Nephron progenitor cell (in vitro differentiated cells): Measurements from ENCODE around the gene CARMIL1.

ENCODE experiments used
- DNase-seq: peaks from one replicate; pipeline ENCODE4 v3.0.0; 2021
- H3K27ac Mint-ChIP-seq: 2 replicates; pipeline ENCODE4 v1.8.0; 2021; ENCODE audit warnings: mild to moderate bottlenecking, moderate library complexity, mixed read lengths
- H3K27me3 Mint-ChIP-seq: 2 replicates; pipeline ENCODE4 v1.8.0; 2021; ENCODE audit warnings: mild to moderate bottlenecking, low read depth, mixed read lengths; ENCODE audit not compliant: poor library complexity
- H3K36me3 Mint-ChIP-seq: 2 replicates; pipeline ENCODE4 v1.8.0; 2021; ENCODE audit warnings: low read depth, mixed read lengths
- H3K4me1 Mint-ChIP-seq: 2 replicates; pipeline ENCODE4 v1.8.0; 2021; ENCODE audit warnings: mixed read lengths
- H3K4me3 Mint-ChIP-seq: 2 replicates; pipeline ENCODE4 v1.8.0; 2021; ENCODE audit warnings: mild to moderate bottlenecking, moderate library complexity, mixed read lengths
- H3K9me3 Mint-ChIP-seq: 2 replicates; pipeline ENCODE4 v1.8.0; 2021; ENCODE audit warnings: mild to moderate bottlenecking, moderate library complexity, mixed read lengths
- CTCF ChIP-seq: fragments of 200-600 bp; sonication (generic); IDR thresholded peaks from 2 replicates; pipeline ENCODE4 v1.5.0; 2021; ENCODE audit warnings: antibody characterized with exemption

The CARMIL1 gene

GRCh38 chr6:25411316-25411950 is 132.3 kb downstream of the CARMIL1 start:
- TF ChIP-seq CTCF = no peak
- no peak for DNase-seq
- Mint-ChIP-seq H3K36me3 (no peaks in the 10 kb centered on the region), H3K4me3 (no peak overlapping the region), H3K9me3 (no peaks in the 10 kb centered on the region), H3K4me1 (peaks cover 30% of the 10 kb centered on the region), H3K27ac (no peak overlapping the region), H3K27me3 (peaks cover 11% of the 10 kb centered on the region)

DNA sequence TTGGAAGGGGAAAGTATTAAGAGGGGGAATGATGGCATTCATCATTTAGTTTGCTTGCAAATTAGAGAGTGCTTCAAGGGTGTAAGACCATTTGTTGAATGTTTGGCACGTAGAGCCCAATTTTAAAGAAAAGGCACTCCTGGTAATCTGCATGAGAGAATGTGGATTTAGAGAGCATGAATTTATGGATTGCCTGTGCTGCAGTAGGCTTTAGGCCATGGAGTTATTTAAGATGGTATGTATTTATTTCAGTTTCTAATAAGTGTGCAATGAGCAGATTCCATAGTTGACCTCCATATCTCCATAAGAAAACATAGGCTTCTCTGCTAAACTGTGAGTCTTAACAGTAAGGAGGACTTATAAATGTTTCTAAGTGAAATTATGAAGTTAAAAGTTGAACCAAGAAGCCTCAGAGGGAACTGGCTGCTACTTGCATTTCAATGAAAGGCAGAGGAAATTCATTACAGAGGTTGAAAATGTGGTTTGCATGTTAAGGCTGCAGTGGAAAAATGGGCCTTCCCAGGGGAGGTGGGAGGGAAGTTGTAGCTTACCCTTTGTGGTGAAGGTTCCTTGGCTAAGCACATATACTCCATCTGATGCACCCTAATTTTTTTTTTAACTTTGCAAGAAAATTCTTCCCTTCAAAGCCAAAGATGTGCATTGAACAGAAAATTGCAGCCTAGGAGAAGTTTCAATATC is 134.2 kb downstream of the CARMIL1 start:
- no peaks in the 10 kb centered on the region for H3K9me3 Mint-ChIP-seq
- peaks cover 36% of the 10 kb centered on the region for H3K4me1 Mint-ChIP-seq
- peaks cover 11% of the 10 kb centered on the region for H3K27me3 Mint-ChIP-seq
- no peak overlapping the region for H3K4me3 Mint-ChIP-seq
- no peak overlapping the region for H3K27ac Mint-ChIP-seq
- no peak for DNase-seq
- no peaks in the 10 kb centered on the region for H3K36me3 Mint-ChIP-seq
- TF ChIP-seq CTCF = no peak

GRCh38 chr6:25414168-25414567 is 135.0 kb downstream of the CARMIL1 start:
- Mint-ChIP-seq H3K27ac (no peak overlapping the region), H3K4me1 (peaks cover 36% of the 10 kb centered on the region), H3K9me3 (peaks cover under 1% of the 10 kb centered on the region), H3K27me3 (peaks cover 11% of the 10 kb centered on the region), H3K4me3 (no peak overlapping the region), H3K36me3 (no peaks in the 10 kb centered on the region)
- no peak for TF ChIP-seq CTCF
- DNase-seq = no peak

GRCh38 chr6:25414755-25415154 is 135.6 kb downstream of the CARMIL1 start:
- TF ChIP-seq CTCF = no peak
- DNase-seq = no peak
- peaks cover 36% of the 10 kb centered on the region for H3K4me1 Mint-ChIP-seq
- peaks cover 4% of the 10 kb centered on the region for H3K36me3 Mint-ChIP-seq
- no peak overlapping the region for H3K4me3 Mint-ChIP-seq
- peaks cover 6% of the 10 kb centered on the region for H3K9me3 Mint-ChIP-seq
- peak overlapping the region; percentile 37 for H3K27ac Mint-ChIP-seq
- H3K27me3 Mint-ChIP-seq = peaks cover 11% of the 10 kb centered on the region

DNA sequence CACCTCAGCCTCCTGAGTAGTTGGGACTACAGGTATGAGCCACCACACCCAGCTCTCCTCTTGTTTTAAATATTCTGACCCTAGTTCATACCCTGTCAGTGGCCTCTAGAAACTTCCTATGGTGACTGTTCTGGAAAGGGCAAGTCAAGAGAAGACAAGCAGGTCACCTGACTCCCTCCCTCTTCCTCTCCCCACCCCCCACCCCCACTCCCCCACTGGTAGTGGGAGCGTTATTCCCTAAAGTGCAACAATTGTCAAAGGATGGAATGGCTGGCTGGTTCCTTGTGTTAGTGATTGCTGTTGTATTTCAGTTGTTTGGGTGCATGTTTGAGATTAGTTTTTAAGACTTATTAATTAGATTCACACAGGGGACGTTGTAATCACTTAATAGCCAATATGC is 136.1 kb downstream of the CARMIL1 start:
- peaks cover 9% of the 10 kb centered on the region for H3K36me3 Mint-ChIP-seq
- H3K9me3 Mint-ChIP-seq = peaks cover 10% of the 10 kb centered on the region
- H3K4me1 Mint-ChIP-seq = peaks cover 36% of the 10 kb centered on the region
- DNase-seq = no peak
- no peak overlapping the region for H3K4me3 Mint-ChIP-seq
- TF ChIP-seq CTCF = no peak
- H3K27ac Mint-ChIP-seq = no peak overlapping the region
- H3K27me3 Mint-ChIP-seq = peaks cover 8% of the 10 kb centered on the region

- H3K4me1 Mint-ChIP-seq = peaks cover 36% of the 10 kb centered on the region
- H3K36me3 Mint-ChIP-seq = peaks cover 13% of the 10 kb centered on the region
- peaks cover 6% of the 10 kb centered on the region for H3K27me3 Mint-ChIP-seq
- no peak overlapping the region for H3K27ac Mint-ChIP-seq
- peaks cover 15% of the 10 kb centered on the region for H3K9me3 Mint-ChIP-seq
- no peak for DNase-seq
- TF ChIP-seq CTCF = no peak
- H3K4me3 Mint-ChIP-seq = no peak overlapping the region
Measured at GRCh38 chr6:25415701-25416100, 136.5 kb downstream of the CARMIL1 start.
